Activated CD8-positive, alpha-beta T cell treated with anti-CD3 and anti-CD28 coated beads for 36 hours (primary cell): Measurements from ENCODE around the gene FLOT2. TPM values are rescaled to one million over a fixed set of nuclear protein-coding genes. Genes with fewer than 3 reads are reported as not detected.
"Not testable (repeated sequence)": the region's sequence is repeated elsewhere in the genome, so short reads cannot be mapped to it uniquely, and the experiment has no call there.

Experiments used
- ATAC-seq: fragments of 200-7000 bp; cut with Tn5 transposase; one replicate; pipeline ENCODE4 v1.10.0; 2021; ENCODE audit warnings: mild to moderate bottlenecking, moderate library complexity
- CTCF ChIA-PET: fragments of 350-600 bp; sonication (Branson Sonifier 250); formaldehyde crosslinking; loops from one replicate; lab custom pipeline; 2021; ENCODE audit warnings: antibody characterized with exemption; lab: Charles Lee
- POLR2A ChIA-PET: fragments of 350-600 bp; sonication (Branson Sonifier 250); formaldehyde crosslinking; loops from one replicate; lab custom pipeline; 2021; ENCODE audit warnings: antibody characterized with exemption; lab: Charles Lee
- DNase-seq: peaks from one replicate; pipeline ENCODE4 v3.0.0-alpha.2; 2020
- H3K27ac Mint-ChIP-seq: one replicate; pipeline ENCODE4 v1.8.0; 2021; ENCODE audit warnings: mild to moderate bottlenecking, mixed read lengths
- H3K27me3 Mint-ChIP-seq: one replicate; pipeline ENCODE4 v1.8.0; 2021; ENCODE audit warnings: mixed read lengths
- H3K36me3 Mint-ChIP-seq: one replicate; pipeline ENCODE4 v1.8.0; 2021; ENCODE audit warnings: low read depth, mixed read lengths
- H3K4me1 Mint-ChIP-seq: one replicate; pipeline ENCODE4 v1.8.0; 2021; ENCODE audit warnings: low read depth, mixed read lengths
- H3K4me3 Mint-ChIP-seq: one replicate; pipeline ENCODE4 v1.8.0; 2021; ENCODE audit warnings: mild to moderate bottlenecking, moderate library complexity, mixed read lengths
- H3K9me3 Mint-ChIP-seq: one replicate; pipeline ENCODE4 v1.8.0; 2021; ENCODE audit warnings: mixed read lengths
- CTCF ChIP-seq: fragments of 200-600 bp; IDR thresholded peaks from one replicate; pipeline ENCODE4 v1.8.0; 2022; ENCODE audit warnings: antibody characterized with exemption, mild to moderate bottlenecking
- intact Hi-C: fragments of 100-400 bp; cut with micrococcal nuclease; formaldehyde crosslinking; loops from one replicate; pipeline ENCODE4 v1.10.0; 2022
- total RNA-seq, 2 experiments: library from RNA; stranded (reverse); gene quantifications; one replicate each; pipeline ENCODE4 v1.2.3, GENCODE V29; 2021

Gene FLOT2
- total RNA-seq, 2 experiments from 2014 or later = 59.7 to 60.1 TPM

- no peak for TF ChIP-seq CTCF
- ChIA-PET CTCF (interaction anchor here (0.8 to 5.2 kb wide), 13 partner anchors 9 to 180 kb away, joined by 3 to 32 read pairs (median 4); partner anchors contain the start of genes FLOT2 and NEK8), POLR2A (interaction anchor here (0.7 to 1.4 kb wide), 5 partner anchors 10 to 38 kb away, joined by 3 to 5 read pairs (median 3); partner anchors contain the start of gene FLOT2)
- Mint-ChIP-seq H3K27ac (peak overlapping the region; percentile 40), H3K4me1 (peaks cover 2% of the 10 kb centered on the region), H3K27me3 (no peaks in the 10 kb centered on the region), H3K9me3 (no peaks in the 10 kb centered on the region), H3K36me3 (peaks cover 36% of the 10 kb centered on the region), H3K4me3 (no peak overlapping the region)
- no peak for DNase-seq
- ATAC-seq = no peak
- intact Hi-C loops = no loop called here
These were observed 10.4 kb upstream of the FLOT2 start for GRCh38 chr17:28907709-28908475.

GRCh38 chr17:28906706-28907438, 9.3 kb upstream of the FLOT2 start:
- Mint-ChIP-seq H3K27me3 (no peaks in the 10 kb centered on the region), H3K27ac (peak overlapping the region; percentile 47), H3K9me3 (no peaks in the 10 kb centered on the region), H3K36me3 (peaks cover 30% of the 10 kb centered on the region), H3K4me3 (no peak overlapping the region), H3K4me1 (peaks cover 5% of the 10 kb centered on the region)
- ATAC-seq (no peak), DNase-seq (no peak)
- intact Hi-C loops = no loop called here
- TF ChIP-seq CTCF = no peak
- CTCF ChIA-PET = interaction anchor here (0.9 to 5.2 kb wide), 7 partner anchors 10 to 156 kb away, joined by 3 to 32 read pairs (median 7); no protein-coding TSS in a partner anchor
- POLR2A ChIA-PET = interaction anchor here (0.9 to 1.4 kb wide), 3 partner anchors 9 to 64 kb away, joined by 3 to 5 read pairs (median 3); partner anchors contain the start of gene FLOT2

GRCh38 chr17:28906276-28906675, 8.7 kb upstream of the FLOT2 start:
- ATAC-seq = no peak
- CTCF ChIA-PET = interaction anchor here (0.9 to 5.2 kb wide), 5 partner anchors 10 to 142 kb away, joined by 3 to 32 read pairs (median 25); no protein-coding TSS in a partner anchor
- H3K36me3 Mint-ChIP-seq = peaks cover 33% of the 10 kb centered on the region
- H3K27me3 Mint-ChIP-seq = no peaks in the 10 kb centered on the region
- TF ChIP-seq CTCF = no peak
- no peak overlapping the region for H3K4me3 Mint-ChIP-seq
- peaks cover 10% of the 10 kb centered on the region for H3K4me1 Mint-ChIP-seq
- POLR2A ChIA-PET = interaction anchor here (0.9 to 1.4 kb wide), 2 partner anchors 9 to 63 kb away, joined by 3 to 5 read pairs; partner anchors contain the start of gene FLOT2
- intact Hi-C loops = no loop called here
- no peak overlapping the region for H3K27ac Mint-ChIP-seq
- no peak for DNase-seq
- H3K9me3 Mint-ChIP-seq = no peaks in the 10 kb centered on the region

- intact Hi-C loops = loop anchor here (5.0 kb wide), 3 partner anchors 43 to 177 kb away; partner anchors contain the start of genes NEK8 and TLCD1
- ChIA-PET CTCF (interaction anchor here (3.6 to 9.3 kb wide), 2 partner anchors 12 to 56 kb away, joined by 25 to 61 read pairs; no protein-coding TSS in a partner anchor), POLR2A (interaction anchor here (0.7 to 1.5 kb wide), 2 partner anchors 11 to 44 kb away, joined by 4 to 6 read pairs; no protein-coding TSS in a partner anchor)
- no peaks in the 10 kb centered on the region for H3K27me3 Mint-ChIP-seq
- DNase-seq (no peak), ATAC-seq (no peak)
- no peaks in the 10 kb centered on the region for H3K9me3 Mint-ChIP-seq
- H3K4me3 Mint-ChIP-seq = no peak overlapping the region
- H3K4me1 Mint-ChIP-seq = peaks cover 20% of the 10 kb centered on the region
- peaks cover 27% of the 10 kb centered on the region for H3K36me3 Mint-ChIP-seq
- TF ChIP-seq CTCF = no peak
- H3K27ac Mint-ChIP-seq = no peak overlapping the region
These were observed 7.3 kb upstream of the FLOT2 start for GRCh38 chr17:28904800-28905199.

GRCh38 chr17:28903546-28903841, 6.0 kb upstream of the FLOT2 start:
- DNase-seq, H3K9me3 Mint-ChIP-seq, ATAC-seq, H3K27me3 Mint-ChIP-seq: not testable (repeated sequence)
- Mint-ChIP-seq H3K36me3 (peaks cover 33% of the 10 kb centered on the region), H3K4me1 (peaks cover 26% of the 10 kb centered on the region), H3K4me3 (peak overlapping the region; percentile 88), H3K27ac (peak overlapping the region; percentile 5)
- intact Hi-C loops = loop anchor here (5.0 kb wide), 3 partner anchors 44 to 176 kb away; partner anchors contain the start of genes NEK8 and TLCD1
- ChIA-PET CTCF (interaction anchor here (0.5 to 9.3 kb wide), 17 partner anchors 8 to 177 kb away, joined by 3 to 61 read pairs (median 5); partner anchors contain the start of gene TLCD1), POLR2A (interaction anchor here (1.5 to 2.6 kb wide), 2 partner anchors 8 to 13 kb away, joined by 6 read pairs; no protein-coding TSS in a partner anchor)
